Measurements from ENCODE around the gene ZSWIM6. TPM values are rescaled to one million over a fixed set of nuclear protein-coding genes. Genes with fewer than 3 reads are reported as not detected.

ZSWIM6 gene
- total RNA-seq, 1 experiment from 2014 or later, result 10.0 TPM

DNA sequence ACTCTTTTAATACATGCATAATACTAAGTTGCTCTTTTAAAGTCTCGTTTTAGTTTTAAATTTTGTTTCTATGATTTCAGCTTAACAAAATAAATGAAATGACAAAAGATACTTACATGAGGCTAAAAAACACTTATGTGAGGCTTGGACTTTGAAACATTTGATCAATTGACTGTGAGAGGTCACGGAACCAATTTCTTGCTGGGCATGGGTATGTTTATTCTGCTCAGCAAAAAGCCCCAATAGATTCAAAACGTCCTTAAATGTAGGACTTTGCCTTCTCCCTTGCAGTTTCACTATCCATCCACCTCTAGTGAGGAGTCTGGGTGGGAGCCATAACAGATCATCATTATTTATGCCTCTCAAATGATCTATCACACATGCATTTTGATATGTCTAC is 191.9 kb downstream of the ZSWIM6 start:
- CTCF ChIA-PET, result no interaction called here
- peaks cover 6% of the 10 kb centered on the region for H3K36me3 Mint-ChIP-seq (ENCODE audit: insufficient read depth, unreplicated experiment)
- Histone ChIP-seq H3K9me3 (no peaks in the 10 kb centered on the region), H3K27me3 (replicated peaks; ENCODE audit: control insufficient read depth, insufficient read depth, low read length) (no peaks in the 10 kb centered on the region), H3K4me3 (ENCODE audit: low read depth, low read length) (no peak overlapping the region), H3K4me1 (peaks cover 7% of the 10 kb centered on the region; the same call in 1 of the 2 replicates), H3K36me3 (ENCODE audit: control insufficient read depth, insufficient read depth, low read length) (no peaks in the 10 kb centered on the region; the same call in 1 of the 2 replicates)
- no TSS peak for BruUV-seq (replicated peaks)
- H3K4me3 Mint-ChIP-seq (ENCODE audit: unreplicated experiment), result no peak overlapping the region
- no peaks in the 10 kb centered on the region for H3K27me3 Mint-ChIP-seq (ENCODE audit: insufficient read depth, unreplicated experiment)
- TF ChIP-seq, protein P1, sequence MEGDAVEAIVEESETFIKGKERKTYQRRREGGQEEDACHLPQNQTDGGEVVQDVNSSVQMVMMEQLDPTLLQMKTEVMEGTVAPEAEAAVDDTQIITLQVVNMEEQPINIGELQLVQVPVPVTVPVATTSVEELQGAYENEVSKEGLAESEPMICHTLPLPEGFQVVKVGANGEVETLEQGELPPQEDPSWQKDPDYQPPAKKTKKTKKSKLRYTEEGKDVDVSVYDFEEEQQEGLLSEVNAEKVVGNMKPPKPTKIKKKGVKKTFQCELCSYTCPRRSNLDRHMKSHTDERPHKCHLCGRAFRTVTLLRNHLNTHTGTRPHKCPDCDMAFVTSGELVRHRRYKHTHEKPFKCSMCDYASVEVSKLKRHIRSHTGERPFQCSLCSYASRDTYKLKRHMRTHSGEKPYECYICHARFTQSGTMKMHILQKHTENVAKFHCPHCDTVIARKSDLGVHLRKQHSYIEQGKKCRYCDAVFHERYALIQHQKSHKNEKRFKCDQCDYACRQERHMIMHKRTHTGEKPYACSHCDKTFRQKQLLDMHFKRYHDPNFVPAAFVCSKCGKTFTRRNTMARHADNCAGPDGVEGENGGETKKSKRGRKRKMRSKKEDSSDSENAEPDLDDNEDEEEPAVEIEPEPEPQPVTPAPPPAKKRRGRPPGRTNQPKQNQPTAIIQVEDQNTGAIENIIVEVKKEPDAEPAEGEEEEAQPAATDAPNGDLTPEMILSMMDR (IDR thresholded peaks at IDR 0.05; ENCODE audit: insufficient read depth in 1 of 2, low read depth in 1 of 2, low read length in 1 of 2, severe bottlenecking in 1 of 2, unreplicated experiment in 1 of 2), result no peak
- no peak overlapping the region for H3K27ac Mint-ChIP-seq (ENCODE audit: unreplicated experiment)
- intact Hi-C loops (cut with micrococcal nuclease; ENCODE audit: unreplicated experiment), result no loop called here
- no peaks in the 10 kb centered on the region for H3K4me1 Mint-ChIP-seq (ENCODE audit: low read depth, unreplicated experiment)
- POLR2A ChIA-PET, result no interaction called here
- no peaks in the 10 kb centered on the region for H3K9me3 Mint-ChIP-seq (ENCODE audit: unreplicated experiment)
- DNase-seq, result no peak

DNA sequence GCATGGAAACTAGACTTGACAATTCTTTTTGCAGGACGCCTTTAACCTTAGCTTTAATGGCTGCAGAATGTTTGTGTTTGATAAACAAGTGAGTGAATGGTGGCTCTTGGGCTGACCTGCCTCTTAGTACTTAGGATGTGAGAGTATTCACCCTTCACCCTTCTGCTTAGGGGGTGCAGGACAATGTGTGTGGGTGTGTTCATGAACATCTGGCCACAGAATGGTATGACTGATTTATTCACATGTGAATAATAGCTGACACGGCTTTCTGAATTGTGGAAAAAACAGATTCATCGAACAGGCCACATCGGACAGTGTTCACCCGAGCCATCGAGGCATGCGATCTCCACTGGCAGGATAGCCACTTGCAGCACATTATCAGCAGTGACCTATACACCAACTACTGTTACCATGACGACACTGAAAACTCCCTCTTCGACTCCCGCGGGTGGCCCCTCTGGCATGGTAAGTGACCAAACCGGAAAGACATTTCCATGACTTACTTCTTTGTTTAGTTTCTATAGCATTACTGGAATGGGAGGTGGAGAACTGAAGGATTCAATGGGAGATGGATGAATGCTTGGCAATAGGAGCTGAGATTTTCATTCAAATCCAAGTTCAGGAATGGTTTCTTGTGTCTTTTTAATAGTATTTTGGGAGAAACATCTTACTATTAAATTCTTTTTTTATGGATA is 193.6 kb downstream of the ZSWIM6 start:
- CTCF ChIA-PET, result no interaction called here
- Mint-ChIP-seq H3K36me3 (ENCODE audit: insufficient read depth, unreplicated experiment) (peaks cover 6% of the 10 kb centered on the region), H3K27ac (ENCODE audit: unreplicated experiment) (peak overlapping the region; percentile 19), H3K27me3 (ENCODE audit: insufficient read depth, unreplicated experiment) (no peaks in the 10 kb centered on the region), H3K4me3 (ENCODE audit: unreplicated experiment) (no peak overlapping the region), H3K9me3 (ENCODE audit: unreplicated experiment) (no peaks in the 10 kb centered on the region), H3K4me1 (ENCODE audit: low read depth, unreplicated experiment) (no peaks in the 10 kb centered on the region)
- intact Hi-C loops (cut with micrococcal nuclease; ENCODE audit: unreplicated experiment), result no loop called here
- TF ChIP-seq, protein P1 (IDR thresholded peaks at IDR 0.05; ENCODE audit: insufficient read depth in 1 of 2, low read depth in 1 of 2, low read length in 1 of 2, severe bottlenecking in 1 of 2, unreplicated experiment in 1 of 2), result no peak
- DNase-seq, result peak; percentile 65 to 67
- Histone ChIP-seq H3K4me3 (ENCODE audit: low read depth, low read length) (no peak overlapping the region), H3K36me3 (ENCODE audit: control insufficient read depth, insufficient read depth, low read length) (no peaks in the 10 kb centered on the region; the same call in 1 of the 2 replicates), H3K9me3 (no peaks in the 10 kb centered on the region), H3K4me1 (peaks cover 7% of the 10 kb centered on the region; the same call in 1 of the 2 replicates), H3K27me3 (replicated peaks; ENCODE audit: control insufficient read depth, insufficient read depth, low read length) (no peaks in the 10 kb centered on the region)
- no TSS peak for BruUV-seq (replicated peaks)
- POLR2A ChIA-PET, result no interaction called here

DNA sequence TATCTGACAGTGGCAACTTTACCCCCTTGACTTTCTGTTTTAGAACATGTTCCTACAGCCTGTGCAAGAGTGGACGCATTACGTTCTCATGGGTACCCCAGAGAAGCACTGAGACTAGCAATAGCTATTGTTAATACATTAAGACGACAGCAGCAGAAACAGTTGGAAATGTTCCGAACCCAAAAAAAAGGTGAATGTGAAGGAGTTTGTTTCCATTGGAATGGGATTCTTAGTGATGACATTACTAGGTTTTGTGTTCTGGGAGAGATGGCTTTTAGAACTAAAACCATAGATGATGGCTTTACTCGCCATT is 194.1 kb downstream of the ZSWIM6 start:
- ChIA-PET POLR2A (no interaction called here), CTCF (no interaction called here)

More for the DNA sequence above, 194.1 kb downstream of the ZSWIM6 start:
- no peaks in the 10 kb centered on the region for H3K9me3 ChIP-seq
- H3K36me3 Mint-ChIP-seq (ENCODE audit: insufficient read depth, unreplicated experiment), result peaks cover 6% of the 10 kb centered on the region
- H3K27ac Mint-ChIP-seq (ENCODE audit: unreplicated experiment), result peak overlapping the region; percentile 19
- no peaks in the 10 kb centered on the region for H3K27me3 Mint-ChIP-seq (ENCODE audit: insufficient read depth, unreplicated experiment)
- intact Hi-C loops (cut with micrococcal nuclease; ENCODE audit: unreplicated experiment), result no loop called here
- no peaks in the 10 kb centered on the region; the same call in 1 of the 2 replicates for H3K36me3 ChIP-seq (ENCODE audit: control insufficient read depth, insufficient read depth, low read length)
- H3K27me3 ChIP-seq (replicated peaks; ENCODE audit: control insufficient read depth, insufficient read depth, low read length), result no peaks in the 10 kb centered on the region
- no peaks in the 10 kb centered on the region for H3K4me1 Mint-ChIP-seq (ENCODE audit: low read depth, unreplicated experiment)
- BruUV-seq (replicated peaks), result no TSS peak
- H3K9me3 Mint-ChIP-seq (ENCODE audit: unreplicated experiment), result no peaks in the 10 kb centered on the region
- no peak overlapping the region for H3K4me3 Mint-ChIP-seq (ENCODE audit: unreplicated experiment)
- TF ChIP-seq, protein P1 (IDR thresholded peaks at IDR 0.05; ENCODE audit: insufficient read depth in 1 of 2, low read depth in 1 of 2, low read length in 1 of 2, severe bottlenecking in 1 of 2, unreplicated experiment in 1 of 2), result no peak
- DNase-seq, result no peak
- peaks cover 7% of the 10 kb centered on the region; the same call in 1 of the 2 replicates for H3K4me1 ChIP-seq
- no peak overlapping the region for H3K4me3 ChIP-seq (ENCODE audit: low read depth, low read length)

Data from Caco-2 (cell line).